A549 (cell line): ENCODE results near the gene CNTNAP2. TPM values are rescaled to one million over a fixed set of nuclear protein-coding genes. Genes with fewer than 3 reads are reported as not detected.

Source experiments
- ATAC-seq, 2 experiments: fragments of 200-7000 bp in 1 of 2; fragments of >200 bp in 1 of 2; cut with Nextera tagmentation in 1 of 2; cut with Tn5 transposase in 1 of 2; 3 replicates each; pipeline versions ENCODE4 v1.8.0 to v1.9.1; 2018 to 2020; ENCODE audit warnings: mild to moderate bottlenecking in 1 of 2, moderate library complexity in 1 of 2
- CTCF ChIA-PET: fragments of 300-600 bp; sonication (Branson Sonifier 250); formaldehyde crosslinking; extraction: SDS; loops from one replicate; lab custom pipeline; 2021; ENCODE audit warnings: antibody characterized with exemption, inconsistent platforms; lab: Yijun Ruan, JAX
- POLR2A ChIA-PET: fragments of 350-600 bp; formaldehyde crosslinking; extraction: SDS; loops from one replicate; lab custom pipeline; 2021; ENCODE audit warnings: antibody characterized with exemption, inconsistent platforms; lab: Yijun Ruan, JAX
- DNase-seq, 2 experiments: peaks; one replicate each; pipeline versions ENCODE4 v3.0.0 to v3.0.0-alpha.2; 2011 to 2016; ENCODE audit warnings: low read depth in 1 of 2, low spot score in 1 of 2
- FAIRE-seq: peaks from 2 replicates; lab custom pipeline; 2011; peaks lifted over from hg19 to GRCh38; lab: Jason Lieb, UNC
- H3K27ac ChIP-seq, 2 experiments: fragments of >200 bp; sonication (Bioruptor Twin); formaldehyde crosslinking; 3 replicates each; pipeline ENCODE4 v1.5.1; 2016 to 2017
- H3K4me1 ChIP-seq: fragments of >200 bp; sonication (Bioruptor Twin); formaldehyde crosslinking; 3 replicates; pipeline ENCODE4 v1.6.1; 2016
- H3K4me2 ChIP-seq: fragments of >200 bp; sonication (Bioruptor Twin); formaldehyde crosslinking; 3 replicates; pipeline ENCODE4 v1.6.1; 2016
- H3K4me3 ChIP-seq: fragments of >200 bp; sonication (Bioruptor Twin); formaldehyde crosslinking; 3 replicates; pipeline ENCODE4 v1.5.1; 2016
- H3K9me3 ChIP-seq: fragments of >200 bp; sonication (Bioruptor Twin); formaldehyde crosslinking; 3 replicates; pipeline ENCODE4 v1.6.1; 2016
- CBX2 ChIP-seq: fragments of 200-600 bp; sonication (generic); IDR thresholded peaks from 2 replicates; pipeline ENCODE4 v1.6.1; 2016; ENCODE audit warnings: low read depth, mild to moderate bottlenecking, borderline replicate concordance
- CBX8 ChIP-seq: fragments of 200-600 bp; sonication (generic); IDR thresholded peaks from 2 replicates; pipeline ENCODE4 v1.6.1; 2016
- CHD2 ChIP-seq: fragments of 150-350 bp; IDR thresholded peaks from 2 replicates; pipeline ENCODE4 v1.6.1; 2014; ENCODE audit warnings: low read length; ENCODE audit not compliant: partially characterized antibody
- CTCF ChIP-seq: fragments of >200 bp; sonication (Bioruptor Twin); formaldehyde crosslinking; IDR thresholded peaks from 3 replicates; pipeline ENCODE4 v1.5.1; 2016
- E2F6 ChIP-seq: IDR thresholded peaks from 2 replicates; pipeline ENCODE4 v1.6.1; 2012; ENCODE audit warnings: low read depth, borderline replicate concordance
- EP300 ChIP-seq, 2 experiments: fragments of >200 bp; sonication (Bioruptor Twin); formaldehyde crosslinking; IDR thresholded peaks; 2 replicates in 1 of 2; 3 replicates in 1 of 2; pipeline ENCODE4 v1.6.1; 2016 to 2017
- ESRRA ChIP-seq: fragments of 150-350 bp; IDR thresholded peaks from 2 replicates; pipeline ENCODE4 v1.6.1; 2014; ENCODE audit warnings: mild to moderate bottlenecking, low read length, borderline replicate concordance
- FOSB ChIP-seq: fragments of 250-450 bp; sonication (Bioruptor Pico); IDR thresholded peaks from 2 replicates; pipeline ENCODE4 v1.5.0; 2020; ENCODE audit warnings: mild to moderate bottlenecking, moderate library complexity
- HEYL ChIP-seq: fragments of 250-450 bp; sonication (Bioruptor Pico); IDR thresholded peaks from 2 replicates; pipeline ENCODE4 v1.8.0; 2021; ENCODE audit warnings: mild to moderate bottlenecking, moderate library complexity
- HMGXB4 ChIP-seq: fragments of 250-450 bp; sonication (Bioruptor Pico); IDR thresholded peaks from 2 replicates; pipeline ENCODE4 v1.5.0; 2021; ENCODE audit warnings: mild to moderate bottlenecking, moderate library complexity, borderline replicate concordance
- HOXB13 ChIP-seq: fragments of 250-450 bp; sonication (Bioruptor Pico); IDR thresholded peaks from 2 replicates; pipeline ENCODE4 v1.5.0; 2020; ENCODE audit warnings: low read depth, mild to moderate bottlenecking, moderate library complexity
- JUN ChIP-seq, 2 experiments: fragments of >200 bp; sonication (Bioruptor Twin); formaldehyde crosslinking; IDR thresholded peaks; 2 replicates in 1 of 2; 3 replicates in 1 of 2; pipeline ENCODE4 v1.6.1; 2016 to 2017
- KDM5A ChIP-seq: fragments of 200-600 bp; sonication (generic); IDR thresholded peaks from 2 replicates; pipeline ENCODE4 v1.6.1; 2016; ENCODE audit warnings: antibody characterized with exemption, mild to moderate bottlenecking
- MAFK ChIP-seq: fragments of 450-650 bp; IDR thresholded peaks from 2 replicates; pipeline ENCODE4 v1.6.1; 2014; ENCODE audit not compliant: partially characterized antibody
- MAZ ChIP-seq: fragments of 150-350 bp; IDR thresholded peaks from 2 replicates; pipeline ENCODE4 v1.6.1; 2014; ENCODE audit warnings: antibody characterized with exemption, low read depth, low read length, borderline replicate concordance
- NFE2L2 ChIP-seq: fragments of 150-350 bp; conservative IDR thresholded peaks from 2 replicates; pipeline ENCODE4 v1.6.1; 2014; ENCODE audit warnings: low read length
- NPAS2 ChIP-seq: fragments of 250-450 bp; sonication (Bioruptor Pico); IDR thresholded peaks from 2 replicates; pipeline ENCODE4 v1.8.0; 2022; ENCODE audit warnings: mild to moderate bottlenecking, moderate library complexity, borderline replicate concordance
- NR3C1 ChIP-seq: fragments of >200 bp; sonication (Bioruptor Twin); formaldehyde crosslinking; IDR thresholded peaks from 3 replicates; pipeline ENCODE4 v1.6.1; 2017
- RARB ChIP-seq: fragments of 250-450 bp; sonication (Bioruptor Pico); IDR thresholded peaks from 2 replicates; pipeline ENCODE4 v1.8.0; 2021; ENCODE audit warnings: mild to moderate bottlenecking, moderate library complexity
- ZC3H11A ChIP-seq: fragments of 450-650 bp; IDR thresholded peaks from 2 replicates; pipeline ENCODE4 v1.6.1; 2014; ENCODE audit warnings: antibody characterized with exemption, mild to moderate bottlenecking
- ZSCAN20 ChIP-seq: fragments of 250-450 bp; sonication (Bioruptor Pico); IDR thresholded peaks from 2 replicates; pipeline ENCODE4 v1.8.0; 2022; ENCODE audit warnings: mild to moderate bottlenecking, moderate library complexity
- WGBS: methylation state at CpG from one replicate; pipeline ENCODE4 v1.1.6; 2017; ENCODE audit errors: missing lambda C conversion rate; 5-methylcytosine and 5-hydroxymethylcytosine counted together
- polyA plus RNA-seq, 4 experiments: library from polyadenylated mRNA; depleted of rRNA in 3 of 4; stranded (reverse); fragments of >200 nt; fragmentation: RNase III in 1 of 4; extraction: RNeasy Plus Mini Kit Qiagen cat#74134 plus additional on column Dnase treatment in 1 of 4; gene quantifications; 2 replicates in 3 of 4; 3 replicates in 1 of 4; pipeline ENCODE4 v1.2.3, GENCODE V29; 2011 to 2017

The CNTNAP2 gene
- polyA plus RNA-seq, 2 of the 4 experiments (the other 2 are of a cell fraction), result 0.05 to 0.13 TPM

GRCh38 chr7:147903536-147904218 lies 1787.1 kb downstream of the CNTNAP2 start:
- no peak overlapping the region for H3K27ac ChIP-seq
- FAIRE-seq, result no peak
- TF ChIP-seq HMGXB4 (CRISPR knock-in tag) (no peak), CBX2 (no peak), HEYL (CRISPR knock-in tag) (no peak), CHD2 (no peak), NPAS2 (no peak), ESRRA (no peak), ZC3H11A (no peak), ZSCAN20 (CRISPR knock-in tag) (no peak), HOXB13 (CRISPR knock-in tag) (no peak), KDM5A (no peak), MAFK (no peak), CBX8 (no peak), MAZ (no peak), NR3C1 (no peak), E2F6 (no peak), JUN (IDR thresholded peaks at IDR 0.05) (no peak)
- 61% methylated on average over 13 of the region's 13 CpGs for WGBS
- no peak for DNase-seq
- ChIA-PET POLR2A (no interaction called here), CTCF (no interaction called here)
- ATAC-seq, result no peak
- H3K9me3 ChIP-seq, result no peaks in the 10 kb centered on the region
- no peaks in the 10 kb centered on the region for H3K4me1 ChIP-seq
- no peak overlapping the region for H3K4me2 ChIP-seq
- H3K4me3 ChIP-seq, result no peak overlapping the region

GRCh38 chr7:147904219-147904576 lies 1787.6 kb downstream of the CNTNAP2 start:
- ATAC-seq (no peak), DNase-seq (no peak), FAIRE-seq (no peak)
- Histone ChIP-seq H3K27ac (no peak overlapping the region), H3K9me3 (no peaks in the 10 kb centered on the region), H3K4me1 (no peaks in the 10 kb centered on the region), H3K4me3 (no peak overlapping the region), H3K4me2 (no peak overlapping the region)
- 12% methylated on average over 3 of the region's 3 CpGs for WGBS
- CTCF ChIA-PET, result interaction anchor here (1.0 kb wide), 1 partner anchor 278 kb away, joined by 3 read pairs; no protein-coding TSS in a partner anchor
- POLR2A ChIA-PET, result no interaction called here
- TF ChIP-seq HMGXB4 (CRISPR knock-in tag) (no peak), NFE2L2 (no peak), EP300 (IDR thresholded peaks at IDR 0.05) (no peak), FOSB (CRISPR knock-in tag) (no peak), CTCF (no peak), RARB (CRISPR knock-in tag) (no peak)
